DMS153 (cell line): ENCODE results near the gene RPS10.

Source experiments
- DNase-seq: peaks from one replicate; lab custom pipeline; 2025; lab: John Stamatoyannopoulos, UW

The RPS10 gene

GRCh38 chr6:34425498-34426410, at the start of gene RPS10:
RPS10 (minus strand) TSS chr6:34426069; CDS start chr6:34425221, 848 bp downstream.
- DNase-seq = peak; percentile 85

GRCh38 chr6:34475238-34475682, 49.4 kb upstream of the RPS10 start:
- no peak for DNase-seq

GRCh38 chr6:34474754-34475153, 48.9 kb upstream of the RPS10 start:
- DNase-seq = no peak

GRCh38 chr6:34473967-34474366, 48.1 kb upstream of the RPS10 start:
- no peak for DNase-seq

GRCh38 chr6:34472425-34472824, 46.6 kb upstream of the RPS10 start:
- no peak for DNase-seq

- no peak for DNase-seq
These were observed 43.6 kb upstream of the RPS10 start for GRCh38 chr6:34469499-34469898.

GRCh38 chr6:34468378-34468892, 42.6 kb upstream of the RPS10 start:
- no peak for DNase-seq

GRCh38 chr6:34466242-34467185, 40.6 kb upstream of the RPS10 start:
- no peak for DNase-seq

GRCh38 chr6:34465531-34466241, 39.8 kb upstream of the RPS10 start, which contains the start of gene PACSIN1:
PACSIN1 (plus strand) TSS chr6:34466076; CDS start chr6:34526306, 60,230 bp downstream.
- peak; percentile 14 for DNase-seq

GRCh38 chr6:34463849-34464248, 38.0 kb upstream of the RPS10 start:
- no peak for DNase-seq

- DNase-seq = no peak
These were observed 37.4 kb upstream of the RPS10 start for GRCh38 chr6:34463299-34463698.

- peak; percentile 77 for DNase-seq
These were observed 36.7 kb upstream of the RPS10 start for GRCh38 chr6:34462551-34462971.

- DNase-seq = no peak
These were observed 36.1 kb upstream of the RPS10 start for GRCh38 chr6:34462010-34462409.

- DNase-seq = no peak
These were observed 35.1 kb upstream of the RPS10 start for GRCh38 chr6:34460796-34461507.

GRCh38 chr6:34459899-34460593, 34.2 kb upstream of the RPS10 start:
- peak; percentile 20 for DNase-seq

GRCh38 chr6:34457742-34458735, 32.2 kb upstream of the RPS10 start:
- DNase-seq = no peak

GRCh38 chr6:34457382-34457741, 31.5 kb upstream of the RPS10 start:
- no peak for DNase-seq

- no peak for DNase-seq
These were observed 30.0 kb upstream of the RPS10 start for GRCh38 chr6:34455831-34456230.

- DNase-seq = no peak
These were observed 25.3 kb upstream of the RPS10 start for GRCh38 chr6:34451192-34451591.
